GM21515 (cell line): Measurements from ENCODE around the gene GSTP1.
"Not testable (repeated sequence)": the region's sequence is repeated elsewhere in the genome, so short reads cannot be mapped to it uniquely, and the experiment has no call there.

Experiments
- ATAC-seq: cut with Tn5 transposase; IDR thresholded peaks from one replicate; pipeline ENCODE4 v1.9.1; 2021; ENCODE audit not compliant: unreplicated experiment

The GSTP1 gene

DNA sequence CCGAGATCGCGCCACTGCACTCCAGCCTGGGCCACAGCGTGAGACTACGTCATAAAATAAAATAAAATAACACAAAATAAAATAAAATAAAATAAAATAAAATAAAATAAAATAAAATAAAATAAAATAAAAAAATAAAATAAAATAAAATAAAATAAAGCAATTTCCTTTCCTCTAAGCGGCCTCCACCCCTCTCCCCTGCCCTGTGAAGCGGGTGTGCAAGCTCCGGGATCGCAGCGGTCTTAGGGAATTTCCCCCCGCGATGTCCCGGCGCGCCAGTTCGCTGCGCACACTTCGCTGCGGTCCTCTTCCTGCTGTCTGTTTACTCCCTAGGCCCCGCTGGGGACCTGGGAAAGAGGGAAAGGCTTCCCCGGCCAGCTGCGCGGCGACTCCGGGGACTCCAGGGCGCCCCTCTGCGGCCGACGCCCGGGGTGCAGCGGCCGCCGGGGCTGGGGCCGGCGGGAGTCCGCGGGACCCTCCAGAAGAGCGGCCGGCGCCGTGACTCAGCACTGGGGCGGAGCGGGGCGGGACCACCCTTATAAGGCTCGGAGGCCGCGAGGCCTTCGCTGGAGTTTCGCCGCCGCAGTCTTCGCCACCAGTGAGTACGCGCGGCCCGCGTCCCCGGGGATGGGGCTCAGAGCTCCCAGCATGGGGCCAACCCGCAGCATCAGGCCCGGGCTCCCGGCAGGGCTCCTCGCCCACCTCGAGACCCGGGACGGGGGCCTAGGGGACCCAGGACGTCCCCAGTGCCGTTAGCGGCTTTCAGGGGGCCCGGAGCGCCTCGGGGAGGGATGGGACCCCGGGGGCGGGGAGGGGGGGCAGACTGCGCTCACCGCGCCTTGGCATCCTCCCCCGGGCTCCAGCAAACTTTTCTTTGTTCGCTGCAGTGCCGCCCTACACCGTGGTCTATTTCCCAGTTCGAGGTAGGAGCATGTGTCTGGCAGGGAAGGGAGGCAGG lies at the start of gene GSTP1:
Gene GSTP1 (plus strand): TSS at position 566 of the 958 bp plus-strand sequence. CDS start 32 bp downstream, at position 598.
- peak; percentile 56 for ATAC-seq

- no peak for ATAC-seq
Measured at GRCh38 chr11:67534070-67534679, 49.4 kb upstream of the GSTP1 start.

GRCh38 chr11:67535561-67535960 lies 48.1 kb upstream of the GSTP1 start:
- ATAC-seq, result no peak

DNA sequence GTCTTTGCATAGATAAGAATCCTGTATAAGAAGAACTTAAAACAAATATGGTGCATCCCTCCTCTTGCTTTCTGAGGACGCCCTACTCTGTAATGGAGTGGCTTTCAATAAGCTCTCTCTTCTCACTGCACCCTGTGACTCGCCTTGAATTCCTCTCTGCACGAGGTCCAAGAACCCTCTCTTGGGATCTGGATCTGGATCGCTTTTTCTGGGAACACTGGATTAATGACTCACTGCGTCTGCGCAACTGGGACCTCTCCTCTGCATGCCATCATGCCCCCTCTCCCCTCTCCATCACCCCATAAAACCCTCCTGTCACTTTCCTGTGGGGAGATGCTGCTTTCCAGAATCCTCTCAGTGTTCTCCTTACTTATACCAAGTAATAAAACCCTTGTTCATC lies 45.3 kb upstream of the GSTP1 start:
- ATAC-seq, result no peak

- no peak for ATAC-seq
Measured at GRCh38 chr11:67538823-67539505, 44.6 kb upstream of the GSTP1 start.

- no peak for ATAC-seq
Measured at GRCh38 chr11:67539550-67539949, 44.1 kb upstream of the GSTP1 start.

- ATAC-seq, result no peak
Measured at GRCh38 chr11:67541198-67541597, 42.4 kb upstream of the GSTP1 start.

- ATAC-seq, result no peak
Measured at GRCh38 chr11:67542169-67542568, 41.4 kb upstream of the GSTP1 start.

DNA sequence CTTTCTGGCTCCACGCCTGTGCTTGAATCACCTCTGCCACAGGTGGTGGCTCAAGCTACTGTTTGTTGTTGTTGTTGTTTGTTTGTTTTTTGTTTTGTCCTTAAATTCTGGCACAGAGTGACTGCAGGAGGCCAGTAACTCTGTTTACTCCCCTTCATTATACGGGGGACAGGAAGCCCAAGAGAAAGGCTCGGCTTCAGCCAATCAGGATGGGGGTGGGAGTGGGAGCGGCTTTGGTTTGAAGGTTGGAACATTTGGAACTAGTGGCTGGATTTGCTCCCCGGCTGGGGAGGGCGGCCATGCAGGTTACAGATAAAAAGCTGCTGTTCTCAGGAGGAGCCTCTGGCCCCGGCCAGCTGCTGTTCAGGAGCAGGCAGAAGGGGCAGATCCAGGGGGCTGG lies 40.6 kb upstream of the GSTP1 start:
- no peak for ATAC-seq

GRCh38 chr11:67543585-67543984 lies 40.0 kb upstream of the GSTP1 start:
- no peak for ATAC-seq

- ATAC-seq, result no peak
Measured at GRCh38 chr11:67544616-67545242, 38.9 kb upstream of the GSTP1 start.

DNA sequence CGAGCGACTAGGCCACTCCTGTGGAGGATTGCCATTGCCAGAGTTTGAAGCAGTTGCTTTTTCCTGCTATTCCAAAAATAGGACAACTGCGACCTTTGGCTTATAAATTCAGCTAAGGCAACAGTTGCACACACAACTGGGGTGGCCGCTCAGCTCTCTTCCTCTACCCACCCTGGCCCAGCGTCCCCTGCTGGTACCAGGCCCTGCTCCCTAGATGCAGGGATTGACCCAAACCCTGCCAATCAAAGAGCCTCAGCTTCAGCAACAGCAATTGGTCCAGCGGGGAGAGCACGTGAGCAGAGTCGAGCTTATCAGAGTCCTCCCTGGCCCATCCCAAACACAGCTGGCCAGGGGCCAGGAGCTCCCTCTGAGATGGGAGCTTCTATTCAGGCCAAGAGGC lies 38.3 kb upstream of the GSTP1 start:
- ATAC-seq, result no peak

- not testable (repeated sequence) for ATAC-seq
Measured at GRCh38 chr11:67548112-67548511, 35.5 kb upstream of the GSTP1 start.

DNA sequence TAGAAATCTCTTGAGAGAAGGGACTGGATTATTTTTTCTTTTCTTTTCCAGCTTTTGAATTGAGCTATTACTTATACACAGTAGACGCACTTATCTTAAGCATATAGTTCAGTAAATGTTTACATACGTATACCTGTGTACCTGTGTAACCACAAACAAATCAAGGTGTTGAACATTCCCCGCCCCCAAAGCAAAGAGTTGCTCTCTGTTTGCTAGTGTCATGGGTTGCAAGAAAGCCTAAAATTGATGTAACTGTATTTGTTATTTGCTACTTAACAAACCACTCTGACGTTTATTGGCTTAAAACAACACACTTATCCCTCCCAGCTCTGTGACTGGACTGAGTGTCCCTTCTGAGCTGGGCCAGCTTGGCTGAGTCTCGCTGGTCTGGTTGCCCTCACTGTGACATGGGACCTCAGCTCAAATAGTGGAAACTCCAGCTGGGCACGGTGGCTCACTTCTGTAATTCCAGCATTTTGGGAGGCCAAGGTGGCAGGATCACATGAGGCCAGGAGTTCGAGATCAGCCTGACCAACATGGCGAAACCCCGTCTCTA lies 35.0 kb upstream of the GSTP1 start:
- no peak for ATAC-seq

DNA sequence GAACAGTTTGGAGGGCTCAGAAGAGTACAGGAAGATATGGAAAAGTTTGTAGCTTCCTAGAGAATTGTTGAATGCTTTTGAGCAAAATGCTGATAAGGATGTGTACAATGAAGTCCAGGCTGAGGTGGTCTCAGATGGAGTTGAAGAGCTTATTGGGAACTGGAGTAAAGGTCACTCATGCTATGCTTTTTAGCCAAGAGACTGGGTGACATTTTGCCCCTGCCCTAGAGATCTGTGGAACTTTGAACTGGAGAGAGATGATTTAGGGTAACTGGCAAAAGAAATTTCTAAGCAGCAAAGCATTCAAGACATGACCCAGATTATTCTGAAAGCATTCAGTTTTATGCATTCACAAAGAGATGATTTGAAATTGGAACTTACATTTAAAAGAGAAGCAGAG lies 32.5 kb upstream of the GSTP1 start:
- ATAC-seq, result no peak

- ATAC-seq, result not testable (repeated sequence)
Measured at GRCh38 chr11:67551697-67552096, 31.9 kb upstream of the GSTP1 start.

DNA sequence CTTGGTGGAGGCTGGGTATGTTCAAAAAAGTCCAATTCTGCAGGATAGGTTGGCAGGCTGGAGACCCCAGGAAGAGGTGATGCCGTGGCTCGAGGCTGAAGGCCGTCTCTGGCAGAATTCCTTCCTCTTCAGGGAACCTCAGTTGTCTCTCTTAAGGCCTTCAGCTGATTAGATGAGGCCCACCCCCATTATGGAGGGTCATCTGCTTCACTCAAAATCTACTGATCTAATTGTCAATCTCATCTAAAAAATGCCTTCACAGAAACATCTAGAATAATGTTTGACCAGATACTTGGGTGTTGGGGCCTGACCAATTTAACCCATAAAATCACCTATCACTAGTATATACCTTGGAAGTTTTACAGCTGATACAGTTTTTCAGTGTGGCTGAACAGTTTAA lies 27.4 kb upstream of the GSTP1 start:
- no peak for ATAC-seq

- ATAC-seq, result peak; percentile 52
Measured at GRCh38 chr11:67558084-67558772, 25.4 kb upstream of the GSTP1 start.

DNA sequence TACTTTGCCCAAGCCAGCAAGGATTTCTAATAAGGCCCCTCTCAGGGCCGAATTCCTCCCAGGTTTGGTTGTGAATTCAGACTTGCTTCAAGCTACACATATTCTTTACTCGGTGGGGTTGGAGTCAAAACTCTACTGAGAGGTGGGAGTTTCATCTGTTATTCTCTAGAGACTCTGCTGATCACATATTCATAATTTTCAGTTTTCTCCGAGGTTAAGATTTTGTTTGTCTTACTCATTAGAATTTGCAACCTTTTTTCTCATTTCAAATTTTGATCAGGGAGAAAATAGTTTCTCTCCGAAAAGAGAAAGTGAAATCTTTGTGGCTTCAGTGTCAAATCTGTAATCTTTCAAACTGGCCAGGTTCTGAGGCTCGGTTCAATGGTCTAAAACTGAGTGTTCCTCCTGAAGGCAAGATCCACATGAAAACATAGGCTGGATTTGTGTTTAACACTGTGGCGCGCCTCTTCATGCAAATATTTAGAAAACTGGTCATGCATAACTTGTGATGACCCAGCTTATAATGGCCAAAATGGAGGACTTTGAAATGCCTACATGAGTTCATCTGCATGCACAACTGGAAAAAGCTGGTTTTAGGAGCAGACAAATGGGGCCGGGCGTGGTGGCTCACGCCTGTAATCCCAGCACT lies 21.5 kb upstream of the GSTP1 start:
- no peak for ATAC-seq
